DMS153 treated with DMSO at 0.1 percent for 48 hours (cell line): Measurements from ENCODE around the gene XPC.
"Not testable (repeated sequence)": the region's sequence is repeated elsewhere in the genome, so short reads cannot be mapped to it uniquely, and the experiment has no call there.

Source experiments
- DNase-seq: peaks from one replicate; lab custom pipeline; 2025; ENCODE audit not compliant: unreplicated experiment; lab: John Stamatoyannopoulos, UW

The XPC gene

GRCh38 chr3:14178247-14179113 lies at the start of gene XPC, which contains the start of gene LSM3:
TSS of gene XPC (minus strand) at chr3:14178601. CDS start at chr3:14178568, 33 bp downstream.
TSS of gene LSM3 (plus strand) at chr3:14178817. CDS start at chr3:14178861, 44 bp downstream.
- DNase-seq = peak; percentile 73

GRCh38 chr3:14227856-14228255 lies 49.5 kb upstream of the XPC start:
- DNase-seq = no peak

GRCh38 chr3:14226351-14226750 lies 48.0 kb upstream of the XPC start:
- not testable (repeated sequence) for DNase-seq

GRCh38 chr3:14225421-14225820 lies 47.0 kb upstream of the XPC start:
- DNase-seq = no peak

- no peak for DNase-seq
These were observed 46.5 kb upstream of the XPC start for GRCh38 chr3:14224895-14225294.

- DNase-seq = no peak
These were observed 45.2 kb upstream of the XPC start for GRCh38 chr3:14223595-14223994.

- no peak for DNase-seq
These were observed 44.6 kb upstream of the XPC start for GRCh38 chr3:14222900-14223594.

- DNase-seq = no peak
These were observed 44.1 kb upstream of the XPC start for GRCh38 chr3:14222457-14222856.

- DNase-seq = no peak
These were observed 43.5 kb upstream of the XPC start for GRCh38 chr3:14221902-14222301.

GRCh38 chr3:14220933-14221332 lies 42.5 kb upstream of the XPC start:
- DNase-seq = no peak

- DNase-seq = no peak
These were observed 40.0 kb upstream of the XPC start for GRCh38 chr3:14218355-14218754.

- no peak for DNase-seq
These were observed 38.1 kb upstream of the XPC start for GRCh38 chr3:14216257-14217048.

- no peak for DNase-seq
These were observed 36.4 kb upstream of the XPC start for GRCh38 chr3:14214764-14215163.

GRCh38 chr3:14213066-14213774 lies 34.8 kb upstream of the XPC start:
- DNase-seq = no peak

- DNase-seq = no peak
These were observed 33.6 kb upstream of the XPC start for GRCh38 chr3:14212032-14212431.

- DNase-seq = no peak
These were observed 33.2 kb upstream of the XPC start for GRCh38 chr3:14211621-14212020.

- no peak for DNase-seq
These were observed 32.6 kb upstream of the XPC start for GRCh38 chr3:14210843-14211594.

GRCh38 chr3:14210290-14210688 lies 31.9 kb upstream of the XPC start:
- DNase-seq = no peak

GRCh38 chr3:14209581-14210289 lies 31.3 kb upstream of the XPC start:
- DNase-seq = no peak
